ENCODE results near the gene MFSD1. TPM values are rescaled to one million over a fixed set of nuclear protein-coding genes. Genes with fewer than 3 reads are reported as not detected.

The MFSD1 gene
- total RNA-seq, 1 experiment from 2014 or later = 45.3 TPM

DNA sequence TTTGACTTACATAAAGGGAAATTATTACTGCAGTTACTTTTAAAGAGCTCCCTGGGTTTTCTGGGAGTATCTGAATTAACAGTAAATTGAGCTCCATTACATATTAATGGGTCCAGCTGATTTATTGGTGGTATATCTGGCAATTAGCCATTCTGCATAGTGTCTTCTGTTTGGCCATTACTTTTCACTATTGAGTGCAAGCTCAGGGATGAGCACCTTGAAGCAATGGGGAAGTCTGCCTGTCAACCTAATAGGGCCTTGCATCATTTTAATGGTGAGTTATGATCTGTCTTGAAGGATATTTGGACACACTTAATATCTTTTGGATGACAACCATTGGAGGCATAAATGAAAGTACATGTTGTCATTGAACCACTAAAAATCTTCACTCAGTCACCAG, 73.8 kb downstream of the MFSD1 start:
- Histone ChIP-seq H3K4me2 (ENCODE audit: low read length) (no peak overlapping the region), H3K36me3 (ENCODE audit: low read depth, low read length) (no peaks in the 10 kb centered on the region), H3K27ac (ENCODE audit: low read length) (no peak overlapping the region), H3K9ac (ENCODE audit: low read length) (no peak overlapping the region), H3K27me3 (ENCODE audit: low read length) (no peaks in the 10 kb centered on the region), H2AFZ (ENCODE audit: low read length) (no peak overlapping the region), H3F3A (ENCODE audit: low read length, unreplicated experiment) (no peaks in the 10 kb centered on the region), H3K9me2 (replicated peaks; ENCODE audit: low read length) (no peaks in the 10 kb centered on the region), H3K9me3 (ENCODE audit: low read length) (no peaks in the 10 kb centered on the region), H3K4me1 (ENCODE audit: insufficient read depth, low read length) (no peaks in the 10 kb centered on the region), H3K79me2 (ENCODE audit: low read length) (no peaks in the 10 kb centered on the region), H4K20me1 (ENCODE audit: low read length) (no peaks in the 10 kb centered on the region), H3K4me3 (ENCODE audit: low read length) (no peak overlapping the region)
- no peak for DNase-seq
- no peak for TF ChIP-seq CTCF (conservative IDR thresholded peaks at IDR 0.05; ENCODE audit: low read depth, low read length)
- no peak for TF ChIP-seq EZH2phosphoT487 (IDR thresholded peaks at IDR 0.05; ENCODE audit: borderline replicate concordance, low read length)
- no peak for TF ChIP-seq EZH2 (IDR thresholded peaks at IDR 0.05; ENCODE audit: low read length, unreplicated experiment)
- no TSS peak for BruUV-seq (replicated peaks)
- ATAC-seq = no peak
- ChIA-PET CTCF (interaction anchor here (0.6 kb wide), 1 partner anchor 73 kb away, joined by 3 read pairs; no protein-coding TSS in a partner anchor), POLR2A (ENCODE audit: unreplicated experiment) (no interaction called here)
- intact Hi-C loops (cut with micrococcal nuclease) = no loop called here

Other genes starting within 250 kb of the MFSD1 start
- gene MLF1, start 230.9 kb upstream of the MFSD1 start, total RNA-seq (2014; rRNA removed) = 11.9 and 15.6 TPM in 2 replicates
- 37.5 and 53.0 TPM in 2 replicates for gene GFM1, start 157.5 kb upstream of the MFSD1 start, total RNA-seq (2014; rRNA removed)
- gene LXN, start 129.4 kb upstream of the MFSD1 start, total RNA-seq (2014; rRNA removed) = 332 and 471 TPM in 2 replicates
- gene RARRES1, start 69.6 kb upstream of the MFSD1 start, total RNA-seq (2014; rRNA removed) = 0.73 TPM in 1 of 2 replicates, not detected in the other